ENCODE measurements around the gene KCNMA1.
"Not testable (repeated sequence)": the region's sequence is repeated elsewhere in the genome, so short reads cannot be mapped to it uniquely, and the experiment has no call there.

Gene KCNMA1

DNA sequence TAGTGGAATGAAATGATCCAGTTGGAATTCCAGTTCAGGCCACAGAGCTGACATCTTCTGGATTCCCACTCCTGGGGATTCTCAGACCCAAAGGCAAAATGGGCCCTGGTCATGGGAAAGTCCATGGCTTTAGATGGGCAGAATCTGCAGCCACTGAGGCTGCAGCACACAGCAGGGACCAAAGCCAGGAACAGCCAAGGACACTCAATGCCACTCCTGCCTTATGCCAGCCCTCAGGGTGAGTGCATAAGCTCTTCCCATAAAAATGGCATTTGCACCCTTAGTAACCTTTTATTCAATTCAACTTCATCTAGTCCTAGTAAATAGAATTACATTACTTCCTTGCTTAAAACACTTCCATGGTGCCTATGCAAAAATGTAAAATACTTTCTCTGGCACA lies 274.4 kb downstream of the KCNMA1 start:
- DNase-seq (ENCODE audit: low spot score), result no peak

DNA sequence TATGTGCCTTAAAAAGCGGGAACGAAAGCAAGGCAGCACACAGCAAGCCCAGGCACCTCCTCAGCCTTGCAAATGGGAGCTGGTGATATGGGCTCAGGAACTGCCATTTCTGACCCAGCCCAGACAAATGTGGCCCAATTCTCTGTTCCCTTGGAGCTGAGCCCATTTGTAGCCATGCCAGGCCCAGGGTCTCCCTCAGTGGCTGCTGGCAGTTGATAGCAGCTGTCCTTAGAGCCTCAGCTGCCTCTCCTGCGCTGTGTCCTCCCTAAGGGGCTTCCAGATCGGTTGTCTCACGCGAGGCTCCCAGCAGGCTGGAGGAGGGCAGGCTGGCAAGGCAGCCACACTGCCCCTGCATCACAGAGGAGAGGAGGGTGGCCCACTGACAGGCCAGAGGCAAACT lies 275.8 kb downstream of the KCNMA1 start:
- DNase-seq (ENCODE audit: low spot score), result no peak

DNA sequence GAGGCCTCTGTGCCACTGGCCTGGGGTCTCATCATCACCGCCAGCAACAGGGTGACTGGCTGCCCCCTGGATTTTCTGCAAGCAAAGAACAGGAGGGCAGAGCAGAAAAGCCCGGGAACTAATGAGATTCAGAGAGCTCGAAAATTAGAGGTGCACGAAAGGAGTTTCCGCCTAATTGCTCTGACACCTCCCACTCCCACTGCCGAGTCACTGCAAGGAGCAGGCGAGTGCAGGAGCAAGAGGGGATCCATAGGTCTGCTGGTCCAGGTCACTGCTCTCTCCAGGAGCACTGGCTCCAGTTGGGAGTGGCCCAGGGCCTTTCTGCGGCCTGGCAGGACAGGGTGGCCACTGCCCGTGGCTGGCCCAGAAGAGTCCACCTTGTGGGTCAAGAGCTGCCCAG lies 276.2 kb downstream of the KCNMA1 start:
- DNase-seq (ENCODE audit: low spot score), result no peak

DNA sequence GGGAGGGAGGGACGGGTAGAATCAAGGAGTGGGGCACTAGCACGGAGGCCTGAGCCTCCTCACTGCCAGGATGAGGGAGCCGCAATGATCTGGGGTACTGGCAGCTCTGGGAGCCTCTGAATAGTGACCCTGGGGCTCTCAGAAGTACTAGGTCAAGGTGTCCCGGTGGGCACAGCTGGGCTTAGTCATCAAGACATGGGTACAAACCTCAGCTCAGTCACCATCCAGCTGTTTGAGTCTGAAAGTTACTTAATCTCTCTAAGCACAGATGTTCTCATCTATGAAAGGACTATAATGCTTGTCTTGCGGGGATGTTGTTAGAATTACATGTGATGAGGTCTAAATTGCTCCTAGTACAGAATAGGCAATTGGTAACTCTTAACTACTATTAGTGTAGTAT lies 276.8 kb downstream of the KCNMA1 start:
- no peak for DNase-seq (ENCODE audit: low spot score)

DNA sequence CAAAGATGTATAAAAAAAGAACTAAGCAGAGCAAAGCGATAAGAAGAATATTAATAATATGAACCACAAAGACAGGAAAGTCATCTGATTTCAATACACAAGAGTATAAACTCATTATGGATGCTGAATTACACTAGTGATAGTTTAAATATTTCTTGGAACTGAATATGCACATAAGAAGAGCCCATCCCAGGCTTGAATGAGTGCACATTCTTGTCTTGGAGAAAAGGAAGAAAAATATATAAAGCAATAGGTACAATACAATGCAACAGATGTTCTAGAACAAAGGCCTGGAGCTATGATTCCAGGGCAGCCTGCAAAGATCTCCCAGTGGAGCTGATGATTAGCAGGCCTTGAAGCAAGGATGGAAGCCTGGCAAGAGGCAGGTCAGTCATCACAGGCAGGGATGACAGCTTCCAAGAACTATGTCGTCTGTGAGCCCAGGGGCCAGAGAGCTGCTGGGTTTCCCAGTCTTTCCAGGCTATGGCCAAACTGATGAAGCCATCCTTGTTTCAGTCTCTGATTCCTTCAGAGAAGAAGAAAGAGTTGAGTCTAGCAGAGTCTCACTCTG lies 277.6 kb downstream of the KCNMA1 start:
- no peak for DNase-seq (ENCODE audit: low spot score)

DNA sequence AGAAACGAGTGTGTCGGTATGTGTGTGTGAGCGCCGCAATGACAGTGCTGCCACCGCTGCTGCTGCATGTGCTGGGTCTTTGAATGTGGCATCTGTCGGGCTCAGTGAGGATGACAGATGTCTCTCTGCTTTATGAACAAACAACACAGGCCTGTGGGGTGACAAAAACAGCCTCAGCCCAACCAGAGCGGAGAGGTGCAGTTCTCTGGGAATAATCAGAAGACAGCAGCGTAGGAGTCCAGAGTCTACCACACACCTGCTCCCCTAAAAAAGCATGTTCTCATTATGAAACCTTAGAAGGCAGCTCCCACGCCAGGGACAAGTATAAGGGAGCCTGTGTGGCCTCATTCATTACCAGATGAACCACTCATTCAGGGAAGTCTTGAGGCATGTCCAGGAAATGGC lies 278.3 kb downstream of the KCNMA1 start:
- DNase-seq (ENCODE audit: low spot score), result no peak

DNA sequence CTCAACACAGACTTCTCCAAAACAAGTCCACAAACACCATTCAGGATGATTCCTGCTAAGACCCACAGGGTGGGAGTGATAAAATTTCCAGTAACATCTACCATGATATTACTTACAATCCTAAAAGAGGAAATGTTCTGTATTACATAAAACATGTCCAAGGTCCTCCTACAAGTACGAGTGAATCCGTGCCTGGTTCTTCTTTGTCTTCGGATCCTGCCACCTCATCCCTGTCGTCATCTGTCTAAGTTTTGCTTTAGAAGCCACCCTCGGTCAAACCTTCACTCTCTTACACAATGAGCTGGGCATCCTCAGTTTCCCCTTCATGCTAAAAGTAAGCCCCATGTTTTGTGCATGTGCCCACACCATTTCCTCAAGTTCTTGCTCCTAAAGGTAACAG lies 279.0 kb downstream of the KCNMA1 start:
- DNase-seq (ENCODE audit: low spot score), result no peak

DNA sequence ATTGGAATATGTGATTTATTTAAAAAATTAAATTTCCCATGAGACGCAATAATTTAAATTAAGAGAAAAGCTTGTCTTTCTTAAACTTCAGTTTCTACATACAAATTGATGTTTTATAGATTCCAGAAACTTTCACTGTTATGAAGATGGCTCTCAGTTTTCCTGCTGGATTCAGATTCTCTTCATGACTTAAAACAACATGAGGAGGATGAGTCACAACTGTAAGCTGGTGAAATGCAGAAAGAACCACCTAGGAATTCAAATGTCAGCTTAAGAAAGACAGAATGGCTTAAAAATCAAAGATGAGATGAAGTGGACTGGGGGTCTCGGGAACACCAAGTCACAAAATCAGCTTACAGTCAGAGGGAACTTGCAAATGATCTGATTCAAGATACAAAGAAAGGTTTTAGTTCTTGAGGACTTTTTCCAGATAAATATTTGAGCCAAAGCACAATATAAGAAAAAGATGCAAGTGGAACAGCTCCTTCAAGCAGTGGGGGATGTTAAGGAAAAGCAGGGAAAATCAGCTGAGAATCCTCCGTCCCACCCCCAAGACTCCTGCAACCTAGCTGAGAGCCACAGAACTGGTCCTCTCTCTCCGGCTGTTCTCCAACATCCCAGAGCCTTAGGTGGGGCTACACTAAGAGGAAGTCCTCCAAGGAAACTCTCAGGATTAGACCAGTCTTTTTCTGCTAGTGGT lies 279.8 kb downstream of the KCNMA1 start:
- no peak for DNase-seq (ENCODE audit: low spot score)

DNA sequence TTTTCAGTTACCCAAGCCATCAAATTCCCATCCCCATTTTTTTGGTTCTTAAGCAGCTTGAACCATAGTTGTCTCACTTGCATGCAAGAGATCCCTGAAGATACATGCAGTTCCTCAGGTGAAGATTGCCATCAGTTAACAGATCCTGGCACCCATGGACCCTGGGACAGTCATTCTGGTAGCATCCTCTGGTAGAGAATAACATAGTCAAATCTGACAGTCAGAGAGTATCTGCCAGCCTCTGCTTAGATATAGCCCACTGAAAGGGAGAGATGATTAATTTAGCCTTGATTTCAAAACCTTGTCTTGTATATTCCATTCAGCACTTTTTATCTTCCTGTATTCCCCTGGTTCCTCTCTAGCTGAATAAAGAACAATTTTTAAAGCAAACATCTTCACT lies 280.4 kb downstream of the KCNMA1 start:
- no peak for DNase-seq (ENCODE audit: low spot score)

DNA sequence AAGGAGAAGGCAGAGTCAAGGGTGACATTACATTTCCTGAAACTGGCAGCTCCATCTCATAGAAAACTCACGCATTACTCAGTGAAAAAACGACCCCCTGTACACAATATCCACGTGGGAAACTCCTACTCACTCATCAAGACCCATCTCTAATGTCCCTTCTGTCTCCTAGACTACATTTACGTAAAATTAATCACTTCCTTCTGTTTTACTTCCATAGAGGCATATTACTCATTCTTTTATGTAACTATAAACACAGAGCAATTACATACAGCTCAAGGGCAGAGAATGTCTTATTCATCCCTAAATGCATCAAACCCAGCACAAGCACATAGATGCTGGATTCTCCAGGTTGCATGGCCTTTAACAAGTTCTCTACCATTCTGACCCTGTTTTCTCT lies 281.8 kb downstream of the KCNMA1 start:
- DNase-seq (ENCODE audit: low spot score), result no peak

DNA sequence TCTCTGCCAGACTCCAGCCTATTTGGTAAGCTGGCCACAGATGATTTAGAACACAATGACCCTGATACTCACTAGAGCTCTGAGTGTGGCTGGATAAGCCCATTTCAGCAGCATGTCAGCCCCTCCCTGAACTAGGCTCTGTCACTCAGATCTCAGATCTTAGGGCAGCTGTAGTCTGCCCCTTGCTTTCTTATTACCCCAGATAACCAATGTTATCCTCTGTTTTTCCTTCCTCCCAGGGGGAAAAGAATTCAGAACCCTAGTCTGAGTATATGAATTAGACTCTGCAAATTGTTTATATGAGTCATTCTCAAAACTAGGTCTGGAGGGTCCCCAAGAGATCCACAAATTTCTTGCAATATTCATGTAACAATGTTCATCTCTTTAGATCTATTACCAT lies 286.2 kb downstream of the KCNMA1 start:
- DNase-seq (ENCODE audit: low spot score), result no peak

DNA sequence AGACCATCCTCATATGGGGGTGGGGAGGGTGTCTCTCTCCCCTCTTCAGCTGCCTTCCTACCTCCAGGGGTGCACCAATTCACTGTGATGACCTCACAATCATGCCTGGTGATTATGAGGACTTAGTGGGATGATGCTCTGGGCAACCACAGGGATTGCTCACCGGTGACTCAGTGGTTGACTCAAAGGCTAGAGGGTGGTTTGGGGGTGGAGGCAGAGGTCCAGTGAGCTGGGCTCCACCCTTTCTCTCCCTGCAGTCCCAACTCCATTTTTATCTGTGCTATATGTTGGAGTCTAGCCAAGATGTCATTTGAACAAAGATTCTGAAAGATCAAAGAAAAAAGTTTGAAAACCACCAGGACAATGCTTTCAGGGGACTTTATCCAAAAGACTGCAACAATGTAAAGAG lies 286.9 kb downstream of the KCNMA1 start:
- peak; percentile 33 for DNase-seq (ENCODE audit: low spot score)

DNA sequence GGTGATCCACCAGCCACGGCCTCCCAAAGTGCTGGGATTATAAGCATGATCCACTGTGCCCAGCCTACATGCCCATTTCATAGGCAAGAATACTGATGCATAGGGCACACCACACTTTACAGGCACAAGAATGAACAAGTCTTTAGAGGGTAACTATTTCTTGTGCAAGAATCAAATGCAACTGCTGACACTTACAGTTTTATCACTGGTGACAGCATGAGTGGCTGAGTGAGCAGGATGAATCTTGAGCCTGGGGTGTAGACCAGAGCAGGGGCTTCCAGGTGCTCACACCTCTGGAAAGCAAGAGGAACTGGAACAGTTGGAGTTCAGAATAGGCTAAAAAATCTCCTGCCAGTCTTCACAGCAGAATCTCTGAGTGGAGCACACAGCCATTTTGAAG lies 287.5 kb downstream of the KCNMA1 start:
- no peak for DNase-seq (ENCODE audit: low spot score)

DNA sequence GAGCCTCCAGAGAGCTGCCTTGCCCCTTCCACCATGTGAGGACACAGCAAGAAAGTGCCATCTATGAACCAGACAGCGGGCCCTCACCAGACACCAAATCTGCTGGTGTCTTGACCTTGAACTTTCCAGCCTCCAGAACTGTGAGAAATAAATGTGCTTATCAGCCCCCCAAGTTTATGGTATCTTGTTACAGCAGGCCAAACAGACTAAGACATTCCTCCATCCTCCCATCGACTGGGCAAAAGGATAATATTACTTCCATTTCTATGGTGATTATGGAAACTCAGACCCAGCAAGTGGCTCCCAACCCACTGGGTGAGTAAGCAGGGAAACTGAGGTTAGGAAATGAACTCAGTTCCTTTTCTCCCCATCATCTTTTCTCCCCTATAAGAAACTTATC lies 288.4 kb downstream of the KCNMA1 start:
- DNase-seq (ENCODE audit: low spot score), result no peak

DNA sequence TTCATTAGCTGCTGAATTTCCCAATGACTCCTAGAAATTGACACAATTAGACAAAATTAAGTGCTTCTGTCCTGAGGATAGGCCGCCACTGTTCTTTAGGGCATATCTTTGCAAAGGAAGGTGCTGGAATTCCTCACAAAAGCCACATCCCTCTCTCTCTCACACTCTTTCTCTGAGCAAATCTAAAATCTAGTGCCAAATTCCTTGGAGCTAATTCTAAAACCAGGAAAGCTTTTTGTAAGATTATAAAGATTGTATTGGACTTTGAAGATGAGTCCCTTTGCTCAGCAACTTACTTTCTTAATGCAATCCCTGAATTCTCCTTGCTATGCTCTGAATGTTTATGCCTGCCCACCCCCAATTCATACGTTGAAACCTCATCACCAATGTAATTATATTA lies 288.9 kb downstream of the KCNMA1 start:
- DNase-seq (ENCODE audit: low spot score), result no peak

DNA sequence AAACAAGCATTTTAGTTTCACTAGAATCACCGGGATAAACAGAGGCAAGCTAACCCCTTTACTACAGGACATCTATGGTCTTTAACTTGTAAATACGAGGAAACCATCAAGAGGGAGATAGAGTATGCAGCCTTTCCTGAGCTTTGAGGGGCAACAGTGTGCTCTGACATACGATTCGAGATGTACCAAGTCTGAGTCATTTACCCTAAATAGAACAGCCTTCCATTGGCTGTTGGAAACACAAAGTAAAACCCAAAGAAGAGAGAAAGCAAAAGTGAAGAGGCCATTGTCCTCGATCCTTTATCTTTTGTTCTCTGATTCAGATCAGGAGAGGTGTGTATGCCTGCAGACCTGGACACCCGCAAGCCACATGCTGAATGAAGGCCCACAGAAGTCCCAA lies 289.5 kb downstream of the KCNMA1 start:
- no peak for DNase-seq (ENCODE audit: low spot score)

DNA sequence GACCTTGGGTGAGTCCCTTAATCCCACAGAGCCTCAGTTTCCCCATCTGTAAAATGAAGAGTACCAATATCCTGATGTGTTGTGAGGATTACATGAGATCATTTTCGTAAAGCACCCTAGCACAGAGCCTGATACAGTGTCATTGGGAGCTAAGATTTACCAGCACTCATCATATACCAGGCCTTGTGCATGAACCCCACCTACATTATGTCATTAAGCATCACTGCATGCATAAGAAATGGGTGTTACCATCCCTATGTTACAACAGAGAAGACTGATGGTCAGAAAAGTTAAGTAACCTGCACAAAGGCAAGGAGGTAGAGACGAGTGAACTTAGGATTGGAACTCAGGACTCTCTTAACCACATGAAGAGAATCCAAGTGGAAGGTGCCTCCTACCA lies 290.6 kb downstream of the KCNMA1 start:
- no peak for DNase-seq (ENCODE audit: low spot score)

DNA sequence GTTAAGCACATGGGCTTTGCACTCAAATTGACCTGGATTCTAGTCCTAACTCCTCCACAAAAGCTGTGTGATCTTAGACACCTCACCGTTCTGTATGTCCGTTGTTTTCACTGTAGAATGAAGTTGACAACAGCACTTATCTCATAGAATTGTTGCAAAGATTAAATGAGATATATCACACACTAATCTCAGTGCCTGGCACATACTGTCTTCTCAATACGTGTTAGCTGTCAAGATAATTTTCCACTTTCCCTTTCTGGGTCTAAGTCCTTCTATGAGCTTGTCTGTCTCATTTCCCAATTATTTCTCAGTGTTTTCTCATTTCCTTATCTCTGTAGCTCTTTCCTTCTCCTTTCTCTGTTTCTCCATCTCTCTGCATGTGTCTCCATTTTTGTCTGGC lies 296.6 kb downstream of the KCNMA1 start:
- no peak for DNase-seq (ENCODE audit: low spot score)

DNA sequence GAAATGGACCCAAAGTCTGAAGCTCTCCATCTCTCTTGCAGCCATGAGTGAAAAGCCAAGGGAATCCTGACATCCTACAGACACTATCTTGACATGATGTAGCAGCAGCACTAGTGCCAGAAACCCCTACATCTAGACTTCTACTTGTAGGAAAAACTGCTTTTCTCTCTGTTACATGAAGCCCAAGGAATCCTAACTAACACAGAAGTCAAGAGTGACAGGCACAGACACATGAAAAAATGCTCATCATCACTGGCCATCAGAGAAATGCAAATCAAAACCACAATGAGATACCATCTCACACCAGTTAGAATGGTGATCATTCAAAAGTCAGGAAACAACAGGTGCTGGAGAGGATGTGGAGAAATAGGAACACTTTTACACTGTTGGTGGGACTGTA lies 297.7 kb downstream of the KCNMA1 start:
- not testable (repeated sequence) for DNase-seq (ENCODE audit: low spot score)

DNA sequence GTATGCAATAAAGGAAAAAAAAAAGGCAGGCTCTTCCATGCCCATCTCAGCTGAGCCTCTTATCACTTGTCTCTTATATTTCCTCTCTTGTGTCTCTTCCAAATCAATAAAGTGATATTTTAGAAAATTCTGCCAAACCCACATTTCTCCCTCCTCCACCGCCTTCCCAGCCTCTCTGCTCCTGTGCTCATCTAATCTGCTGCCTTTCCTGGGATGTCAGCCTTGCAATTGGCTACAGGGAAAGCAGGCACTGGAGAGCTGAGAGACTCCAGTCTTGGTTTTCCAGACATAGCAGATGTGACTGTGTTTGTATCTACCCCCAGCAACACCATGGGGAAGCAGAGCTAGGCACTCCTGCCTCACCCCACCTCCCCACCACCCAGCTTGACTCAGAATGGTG lies 298.4 kb downstream of the KCNMA1 start:
- DNase-seq (ENCODE audit: low spot score), result no peak

DNA sequence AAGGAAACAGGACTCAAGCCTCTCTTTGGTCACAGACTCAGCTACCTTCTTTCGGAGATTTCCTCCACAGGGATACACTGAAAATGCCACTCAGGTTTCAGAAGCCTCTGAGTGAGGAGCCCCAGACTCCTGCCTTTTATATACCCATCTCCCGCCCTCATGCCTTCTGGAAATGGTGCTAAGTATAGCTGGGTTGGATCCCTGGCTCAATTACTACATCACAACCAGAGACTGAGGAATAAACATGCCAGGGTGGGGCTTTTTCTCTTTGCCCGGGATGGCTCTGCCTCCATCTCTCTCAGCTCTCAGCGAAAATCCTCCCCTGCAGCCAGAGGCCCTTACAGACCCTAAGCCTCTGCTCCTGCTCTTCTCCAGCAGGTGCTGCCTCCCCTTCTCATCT lies 299.5 kb downstream of the KCNMA1 start:
- no peak for DNase-seq (ENCODE audit: low spot score)

DNA sequence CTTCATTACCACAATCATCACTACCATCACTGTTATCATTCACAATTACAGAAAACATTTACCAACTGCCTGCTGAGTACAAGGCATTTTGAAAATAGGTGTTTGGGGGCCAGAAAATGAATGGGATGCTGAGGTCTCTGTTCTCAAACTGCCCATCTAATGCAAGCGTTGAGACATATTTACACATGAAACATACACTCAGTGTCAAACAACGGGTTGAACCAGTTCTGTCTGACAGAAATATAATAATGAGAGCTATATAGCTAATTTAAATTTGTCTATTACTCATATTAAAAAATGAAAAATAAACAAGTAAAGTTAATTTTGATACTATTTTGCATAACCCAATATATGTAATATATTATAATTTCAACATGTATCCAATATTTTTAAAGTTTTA lies 303.1 kb downstream of the KCNMA1 start:
- DNase-seq (ENCODE audit: low spot score), result no peak

DNA sequence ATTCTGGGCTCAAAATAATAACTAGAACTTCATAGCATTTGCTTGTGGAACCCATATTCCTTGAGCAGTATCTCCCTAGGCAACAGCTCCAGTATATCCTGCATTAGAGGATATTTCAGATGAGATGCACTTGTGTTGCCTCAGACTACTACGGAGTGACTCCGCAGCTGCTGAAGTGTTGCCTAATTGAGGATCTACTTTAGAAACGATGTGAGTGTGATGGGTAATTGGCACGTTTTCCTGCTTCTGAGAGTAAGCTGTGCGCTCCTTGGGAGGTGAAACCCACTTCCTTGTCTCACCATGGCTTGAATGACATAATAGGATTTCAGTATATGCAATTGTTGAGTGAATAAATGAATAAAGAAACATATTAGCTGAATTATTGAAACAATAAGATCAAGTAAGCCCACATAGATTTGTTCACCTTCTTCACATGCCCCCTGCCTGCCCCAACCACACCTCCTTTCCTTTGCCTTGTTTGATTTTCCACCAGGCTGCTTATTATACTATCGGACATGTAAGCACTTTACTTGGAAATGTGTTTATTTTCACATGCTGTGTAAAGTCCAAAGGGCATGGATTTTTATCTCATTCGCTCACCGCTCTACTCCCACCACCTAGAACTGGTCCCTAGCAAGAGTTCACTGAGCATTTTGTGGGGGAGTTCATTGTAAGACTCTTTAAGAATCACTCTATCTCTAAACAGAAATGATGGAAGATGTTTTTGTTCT lies 303.8 kb downstream of the KCNMA1 start:
- DNase-seq (ENCODE audit: low spot score), result no peak

DNA sequence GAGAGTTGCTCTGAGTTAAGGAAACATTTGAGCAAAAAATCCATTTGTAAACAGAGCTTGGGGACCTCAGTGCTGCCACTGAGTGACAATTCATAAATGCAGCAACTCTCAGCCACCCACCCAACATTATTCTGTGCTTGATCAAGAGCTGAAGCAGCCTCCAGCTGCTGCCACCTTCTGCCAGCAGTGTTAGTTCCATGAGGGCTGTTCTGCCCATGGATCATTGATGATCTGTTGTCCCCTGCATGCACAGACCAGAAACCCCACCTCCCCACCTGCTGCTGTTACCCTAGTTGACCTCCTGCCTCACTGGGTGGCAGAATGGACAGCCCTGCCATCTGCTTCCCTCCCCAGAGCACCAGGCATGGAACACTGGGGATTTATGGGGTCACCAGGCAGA lies 305.4 kb downstream of the KCNMA1 start:
- DNase-seq (ENCODE audit: low spot score), result no peak
